GM12878 (cell line): ENCODE measurements around the gene MAP3K1. TPM values are rescaled to one million over a fixed set of nuclear protein-coding genes. Genes with fewer than 3 reads are reported as not detected.

Experiments used
- BCL11A ChIP-seq: IDR thresholded peaks from 2 replicates; pipeline ENCODE4 v1.6.1; 2011; ENCODE audit warnings: low read depth, low read length
- CBFB ChIP-seq: IDR thresholded peaks from 2 replicates; pipeline ENCODE4 v1.6.1; 2016; ENCODE audit warnings: antibody characterized with exemption, low read depth
- CREB1 ChIP-seq: IDR thresholded peaks from 2 replicates; pipeline ENCODE4 v1.6.1; 2012; ENCODE audit warnings: low read depth, mild to moderate bottlenecking, inconsistent platforms
- CREM ChIP-seq: IDR thresholded peaks from 2 replicates; pipeline ENCODE4 v1.6.1; 2014; ENCODE audit warnings: antibody characterized with exemption, low read depth
- GATAD2B ChIP-seq: fragments of 450-650 bp; conservative IDR thresholded peaks from 2 replicates; pipeline ENCODE4 v1.6.1; 2017; ENCODE audit warnings: low read depth, mild to moderate bottlenecking, moderate library complexity
- LARP7 ChIP-seq: fragments of 450-650 bp; IDR thresholded peaks from 2 replicates; pipeline ENCODE4 v1.6.1; 2017; ENCODE audit warnings: mild to moderate bottlenecking
- MEF2B ChIP-seq: fragments of 450-650 bp; IDR thresholded peaks from 2 replicates; pipeline ENCODE4 v1.6.1; 2018; ENCODE audit warnings: mild to moderate bottlenecking, moderate library complexity; ENCODE audit not compliant: partially characterized antibody, poor library complexity, severe bottlenecking
- MYC ChIP-seq: IDR thresholded peaks from 2 replicates; pipeline ENCODE4 v1.6.1; 2011; ENCODE audit warnings: mild to moderate bottlenecking, low read length, moderate library complexity, inconsistent platforms; ENCODE audit not compliant: insufficient read depth, insufficient replicate concordance, insufficient read length, severe bottlenecking
- POLR2A ChIP-seq: IDR thresholded peaks from 2 replicates; pipeline ENCODE4 v1.6.1; 2011; ENCODE audit warnings: low read depth, mild to moderate bottlenecking, low read length
- POLR2AphosphoS5 ChIP-seq: IDR thresholded peaks from 2 replicates; pipeline ENCODE4 v1.6.1; 2011; ENCODE audit warnings: mild to moderate bottlenecking, low read length, inconsistent platforms
- RB1 ChIP-seq: fragments of 450-650 bp; formaldehyde crosslinking; IDR thresholded peaks from 2 replicates; pipeline ENCODE4 v1.6.1; 2017; ENCODE audit warnings: mild to moderate bottlenecking, borderline replicate concordance
- RFX5 ChIP-seq: IDR thresholded peaks from 2 replicates; pipeline ENCODE4 v1.6.1; 2011; ENCODE audit warnings: low read depth, low read length, improper control_type of control experiment
- SPI1 ChIP-seq: IDR thresholded peaks from 2 replicates; pipeline ENCODE4 v1.6.1; 2011; ENCODE audit warnings: low read depth, mild to moderate bottlenecking, low read length, moderate library complexity, borderline replicate concordance; ENCODE audit not compliant: insufficient read depth
- TCF3 ChIP-seq: IDR thresholded peaks from 2 replicates; pipeline ENCODE4 v1.6.1; 2012; ENCODE audit warnings: low read depth, mild to moderate bottlenecking, low read length, borderline replicate concordance; ENCODE audit not compliant: insufficient read depth
- TCF7 ChIP-seq: IDR thresholded peaks from 2 replicates; pipeline ENCODE4 v1.6.1; 2014; ENCODE audit warnings: antibody characterized with exemption, borderline replicate concordance
- YY1 ChIP-seq: IDR thresholded peaks from 2 replicates; pipeline ENCODE4 v1.6.1; 2011; ENCODE audit warnings: low read depth, mild to moderate bottlenecking, low read length
- polyA plus RNA-seq, 11 experiments: library from polyadenylated mRNA; depleted of rRNA in 4 of 11; unstranded in 6 of 11; stranded (reverse) in 5 of 11; fragments of >200 nt; fragmentation: Nextera tagmentation in 4 of 11; fragmentation: Illumina TruSeq in 1 of 11; extraction: Ambion mirVana in 4 of 11; extraction: Trizol in 1 of 11; gene quantifications; 1 replicate in 1 of 11; 2 replicates in 10 of 11; pipeline versions ENCODE4 v1.2.1 to v1.2.3, GENCODE V29; 2011 to 2016; ENCODE audit warnings: inconsistent platforms in 2 of 11, missing spikeins in 2 of 11, low read depth in 1 of 11
- total RNA-seq, 4 experiments: library from RNA; depleted of rRNA in 3 of 4; stranded (reverse); fragments of >200 nt in 3 of 4; fragmentation: Illumina TruSeq in 1 of 4; extraction: Trizol in 1 of 4; gene quantifications; 2 replicates each; pipeline versions ENCODE4 v1.2.1 to v1.2.3, GENCODE V29; 2013 to 2021
- TF ChIP-seq, protein P1 (sequence below): fragments of 150-350 bp; IDR thresholded peaks from 2 replicates; pipeline ENCODE4 v1.6.1; 2014; ENCODE audit warnings: mild to moderate bottlenecking, low read depth, low read length
- TF ChIP-seq, protein P2 (sequence below): fragments of 450-650 bp; IDR thresholded peaks from 2 replicates; pipeline ENCODE4 v1.6.1; 2014; ENCODE audit warnings: mild to moderate bottlenecking
- TF ChIP-seq, protein P3 (sequence below): fragments of 450-650 bp; formaldehyde crosslinking; IDR thresholded peaks from 2 replicates; pipeline ENCODE4 v1.4.0; 2020; ENCODE audit warnings: mild to moderate bottlenecking, moderate library complexity
- TF ChIP-seq, protein P4 (sequence below): fragments of 450-650 bp; IDR thresholded peaks from 2 replicates; pipeline ENCODE4 v1.6.1; 2018; ENCODE audit warnings: borderline replicate concordance, mild to moderate bottlenecking; ENCODE audit not compliant: partially characterized antibody

Gene MAP3K1
- total and polyA plus RNA-seq, 10 of the 15 experiments (the other 5 are each of a cell fraction or from before 2014, with no cell fraction given), result 7.5 to 24.6 (median 12.6) TPM

DNA sequence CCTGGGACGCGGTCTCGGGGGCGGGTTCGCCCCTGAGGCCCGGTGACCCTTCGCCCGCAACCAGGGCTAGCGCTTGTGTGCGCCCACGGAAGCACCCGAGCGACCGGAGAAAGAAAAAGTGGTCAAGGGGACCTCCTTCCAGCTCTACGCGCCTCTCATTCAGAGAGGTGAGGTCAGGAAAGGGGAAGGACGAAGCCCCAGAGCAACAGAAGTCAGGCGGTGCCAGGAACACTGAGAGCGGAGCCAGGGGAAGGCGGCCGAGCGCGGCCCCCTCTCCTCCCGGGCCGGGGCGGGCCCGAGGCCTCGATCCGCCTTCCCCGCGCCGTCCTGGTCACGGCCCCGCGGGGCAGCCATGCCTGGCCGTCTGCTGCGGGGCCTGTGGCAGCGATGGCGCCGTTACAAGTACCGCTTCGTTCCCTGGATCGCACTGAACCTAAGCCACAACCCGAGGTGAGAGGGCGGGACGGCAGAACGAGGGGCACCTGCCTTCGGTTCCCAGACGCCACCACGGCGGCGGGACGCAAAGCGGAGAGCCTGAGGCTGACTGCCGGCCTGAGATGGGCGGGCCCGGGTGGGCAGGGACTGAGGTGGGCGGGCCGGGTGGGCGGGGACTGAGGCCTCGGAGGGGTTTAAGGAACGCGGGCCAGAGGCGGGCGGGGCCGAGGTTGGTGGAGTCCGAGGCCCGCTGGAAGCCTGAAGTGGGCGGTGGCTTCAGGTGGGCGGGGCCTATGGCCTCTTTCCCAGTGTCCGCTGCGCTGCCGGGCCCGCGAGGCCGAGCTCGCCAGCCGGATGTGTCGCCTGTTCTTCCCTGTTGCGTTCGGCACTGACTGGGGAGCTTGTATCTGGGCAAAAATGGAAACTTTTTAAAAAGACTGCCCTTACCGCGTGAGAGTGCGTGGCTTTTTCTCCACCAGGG is 94.2 kb downstream of the MAP3K1 start, which contains the start of gene SETD9 (continued):
- TF ChIP-seq, protein P1, sequence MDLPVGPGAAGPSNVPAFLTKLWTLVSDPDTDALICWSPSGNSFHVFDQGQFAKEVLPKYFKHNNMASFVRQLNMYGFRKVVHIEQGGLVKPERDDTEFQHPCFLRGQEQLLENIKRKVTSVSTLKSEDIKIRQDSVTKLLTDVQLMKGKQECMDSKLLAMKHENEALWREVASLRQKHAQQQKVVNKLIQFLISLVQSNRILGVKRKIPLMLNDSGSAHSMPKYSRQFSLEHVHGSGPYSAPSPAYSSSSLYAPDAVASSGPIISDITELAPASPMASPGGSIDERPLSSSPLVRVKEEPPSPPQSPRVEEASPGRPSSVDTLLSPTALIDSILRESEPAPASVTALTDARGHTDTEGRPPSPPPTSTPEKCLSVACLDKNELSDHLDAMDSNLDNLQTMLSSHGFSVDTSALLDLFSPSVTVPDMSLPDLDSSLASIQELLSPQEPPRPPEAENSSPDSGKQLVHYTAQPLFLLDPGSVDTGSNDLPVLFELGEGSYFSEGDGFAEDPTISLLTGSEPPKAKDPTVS, result no peak
- TF ChIP-seq POLR2AphosphoS5 (peak; percentile 94), TCF3 (peak; percentile 48; the same call in 1 of the 2 replicates), MEF2B (peak; percentile 10), RFX5 (no peak), TCF7 (no peak), YY1 (peak; percentile 63), POLR2A (peak; percentile 98), CBFB (peak; percentile 71), RB1 (peak; percentile 92), CREB1 (no peak), GATAD2B (peak; percentile 68), CREM (0 out of 2 replicates have a peak, but pooled peaks have one; percentile 28), SPI1 (0 out of 2 replicates have a peak, but pooled peaks have one; percentile 24), MYC (no peak), LARP7 (peak; percentile 63; the same call in 1 of the 2 replicates), BCL11A (no peak)
- TF ChIP-seq, protein P2, sequence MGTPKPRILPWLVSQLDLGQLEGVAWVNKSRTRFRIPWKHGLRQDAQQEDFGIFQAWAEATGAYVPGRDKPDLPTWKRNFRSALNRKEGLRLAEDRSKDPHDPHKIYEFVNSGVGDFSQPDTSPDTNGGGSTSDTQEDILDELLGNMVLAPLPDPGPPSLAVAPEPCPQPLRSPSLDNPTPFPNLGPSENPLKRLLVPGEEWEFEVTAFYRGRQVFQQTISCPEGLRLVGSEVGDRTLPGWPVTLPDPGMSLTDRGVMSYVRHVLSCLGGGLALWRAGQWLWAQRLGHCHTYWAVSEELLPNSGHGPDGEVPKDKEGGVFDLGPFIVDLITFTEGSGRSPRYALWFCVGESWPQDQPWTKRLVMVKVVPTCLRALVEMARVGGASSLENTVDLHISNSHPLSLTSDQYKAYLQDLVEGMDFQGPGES, result no peak
- TF ChIP-seq, protein P3, sequence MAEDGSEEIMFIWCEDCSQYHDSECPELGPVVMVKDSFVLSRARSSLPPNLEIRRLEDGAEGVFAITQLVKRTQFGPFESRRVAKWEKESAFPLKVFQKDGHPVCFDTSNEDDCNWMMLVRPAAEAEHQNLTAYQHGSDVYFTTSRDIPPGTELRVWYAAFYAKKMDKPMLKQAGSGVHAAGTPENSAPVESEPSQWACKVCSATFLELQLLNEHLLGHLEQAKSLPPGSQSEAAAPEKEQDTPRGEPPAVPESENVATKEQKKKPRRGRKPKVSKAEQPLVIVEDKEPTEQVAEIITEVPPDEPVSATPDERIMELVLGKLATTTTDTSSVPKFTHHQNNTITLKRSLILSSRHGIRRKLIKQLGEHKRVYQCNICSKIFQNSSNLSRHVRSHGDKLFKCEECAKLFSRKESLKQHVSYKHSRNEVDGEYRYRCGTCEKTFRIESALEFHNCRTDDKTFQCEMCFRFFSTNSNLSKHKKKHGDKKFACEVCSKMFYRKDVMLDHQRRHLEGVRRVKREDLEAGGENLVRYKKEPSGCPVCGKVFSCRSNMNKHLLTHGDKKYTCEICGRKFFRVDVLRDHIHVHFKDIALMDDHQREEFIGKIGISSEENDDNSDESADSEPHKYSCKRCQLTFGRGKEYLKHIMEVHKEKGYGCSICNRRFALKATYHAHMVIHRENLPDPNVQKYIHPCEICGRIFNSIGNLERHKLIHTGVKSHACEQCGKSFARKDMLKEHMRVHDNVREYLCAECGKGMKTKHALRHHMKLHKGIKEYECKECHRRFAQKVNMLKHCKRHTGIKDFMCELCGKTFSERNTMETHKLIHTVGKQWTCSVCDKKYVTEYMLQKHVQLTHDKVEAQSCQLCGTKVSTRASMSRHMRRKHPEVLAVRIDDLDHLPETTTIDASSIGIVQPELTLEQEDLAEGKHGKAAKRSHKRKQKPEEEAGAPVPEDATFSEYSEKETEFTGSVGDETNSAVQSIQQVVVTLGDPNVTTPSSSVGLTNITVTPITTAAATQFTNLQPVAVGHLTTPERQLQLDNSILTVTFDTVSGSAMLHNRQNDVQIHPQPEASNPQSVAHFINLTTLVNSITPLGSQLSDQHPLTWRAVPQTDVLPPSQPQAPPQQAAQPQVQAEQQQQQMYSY (CRISPR knock-in tag), result no peak
- TF ChIP-seq, protein P4, sequence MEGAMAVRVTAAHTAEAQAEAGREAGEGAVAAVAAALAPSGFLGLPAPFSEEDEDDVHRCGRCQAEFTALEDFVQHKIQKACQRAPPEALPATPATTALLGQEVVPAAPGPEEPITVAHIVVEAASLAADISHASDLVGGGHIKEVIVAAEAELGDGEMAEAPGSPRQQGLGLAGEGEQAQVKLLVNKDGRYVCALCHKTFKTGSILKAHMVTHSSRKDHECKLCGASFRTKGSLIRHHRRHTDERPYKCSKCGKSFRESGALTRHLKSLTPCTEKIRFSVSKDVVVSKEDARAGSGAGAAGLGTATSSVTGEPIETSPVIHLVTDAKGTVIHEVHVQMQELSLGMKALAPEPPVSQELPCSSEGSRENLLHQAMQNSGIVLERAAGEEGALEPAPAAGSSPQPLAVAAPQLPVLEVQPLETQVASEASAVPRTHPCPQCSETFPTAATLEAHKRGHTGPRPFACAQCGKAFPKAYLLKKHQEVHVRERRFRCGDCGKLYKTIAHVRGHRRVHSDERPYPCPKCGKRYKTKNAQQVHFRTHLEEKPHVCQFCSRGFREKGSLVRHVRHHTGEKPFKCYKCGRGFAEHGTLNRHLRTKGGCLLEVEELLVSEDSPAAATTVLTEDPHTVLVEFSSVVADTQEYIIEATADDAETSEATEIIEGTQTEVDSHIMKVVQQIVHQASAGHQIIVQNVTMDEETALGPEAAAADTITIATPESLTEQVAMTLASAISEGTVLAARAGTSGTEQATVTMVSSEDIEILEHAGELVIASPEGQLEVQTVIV, result no peak
